ENCODE results near the gene ADPRHL1. TPM values are rescaled to one million over a fixed set of nuclear protein-coding genes. Genes with fewer than 3 reads are reported as not detected.

ADPRHL1 gene
- total and polyA plus RNA-seq, 2 donors (not counting 1 experiment from before 2014, with no cell fraction given): 0.28 to 1.3 TPM

GRCh38 chr13:113475911-113476310 lies 22.6 kb upstream of the ADPRHL1 start:
- intact Hi-C loops (cut with micrococcal nuclease): no loop called here

GRCh38 chr13:113475280-113475679 lies 22.0 kb upstream of the ADPRHL1 start:
- Histone ChIP-seq H3K4me3 (ENCODE audit: control extremely low read depth in 1 of 5, extremely low read depth in 1 of 5, insufficient read depth in 1 of 5, low read depth in 2 of 5, low read length in 4 of 5) (no peak overlapping the region), H3K9me3 (ENCODE audit: control extremely low read depth in 1 of 3, control insufficient read depth in 2 of 3, insufficient read depth in 1 of 3, low read length in 2 of 3) (no peaks in the 10 kb centered on the region), H3K36me3 (replicated peaks in 1 of 2; ENCODE audit: control extremely low read depth in 1 of 2, control insufficient read depth in 1 of 2, extremely low read depth in 1 of 2, insufficient read depth in 2 of 2, low read length in 1 of 2) (peaks cover 6 to 43% of the 10 kb centered on the region in 2 experiments), H2AFZ (ENCODE audit: insufficient read depth, low read depth, low read length, poor library complexity, severe bottlenecking) (no peak overlapping the region), H3K9ac (ENCODE audit: low read length) (no peak overlapping the region), H4K20me1 (ENCODE audit: control insufficient read depth, insufficient read depth, low read length, poor library complexity, severe bottlenecking) (no peaks in the 10 kb centered on the region), H3K27me3 (replicated peaks in 1 of 4; ENCODE audit: control extremely low read depth in 1 of 4, control insufficient read depth in 3 of 4, insufficient read depth in 4 of 4, low read length in 3 of 4) (no peaks in the 10 kb centered on the region), H3K4me2 (replicated peaks; ENCODE audit: low read depth, low read length, poor library complexity, severe bottlenecking) (no peak overlapping the region), H3K79me2 (ENCODE audit: control insufficient read depth, insufficient read depth, low read length) (no peaks in the 10 kb centered on the region), H3K4me1 (ENCODE audit: control insufficient read depth in 2 of 2, insufficient read depth in 2 of 2, low read length in 2 of 2) (no peaks in the 10 kb centered on the region), H3K27ac (ENCODE audit: low read length in 2 of 2) (no peak overlapping the region)
- no peaks in the 10 kb centered on the region for H3K9me3 Mint-ChIP-seq (ENCODE audit: insufficient read depth)
- ChIA-PET CTCF (no interaction called here), POLR2A (no interaction called here)
- TF ChIP-seq EZH2 (IDR thresholded peaks at IDR 0.05; ENCODE audit: borderline replicate concordance, insufficient read depth, low read depth, low read length, poor library complexity, severe bottlenecking): no peak
- no peak for TF ChIP-seq CTCF (IDR thresholded peaks at IDR 0.05)
- no peak overlapping the region for H3K27ac Mint-ChIP-seq
- WGBS (ENCODE audit: insufficient coverage): 95% methylated on average over 9 of the region's 11 CpGs
- no peaks in the 10 kb centered on the region for H3K4me1 Mint-ChIP-seq
- intact Hi-C loops (cut with micrococcal nuclease): no loop called here
- ATAC-seq (ENCODE audit: low read depth) (no peak), DNase-seq (no peak)
- H3K27me3 Mint-ChIP-seq: no peaks in the 10 kb centered on the region
- H3K4me3 Mint-ChIP-seq: no peak overlapping the region

More at GRCh38 chr13:113475911-113476310, 22.6 kb upstream of the ADPRHL1 start:
- Histone ChIP-seq H2AFZ (ENCODE audit: insufficient read depth, low read depth, low read length, poor library complexity, severe bottlenecking) (no peak overlapping the region), H4K20me1 (ENCODE audit: control insufficient read depth, insufficient read depth, low read length, poor library complexity, severe bottlenecking) (no peaks in the 10 kb centered on the region), H3K4me1 (ENCODE audit: control insufficient read depth in 2 of 2, insufficient read depth in 2 of 2, low read length in 2 of 2) (no peaks in the 10 kb centered on the region), H3K27me3 (replicated peaks in 1 of 4; ENCODE audit: control extremely low read depth in 1 of 4, control insufficient read depth in 3 of 4, insufficient read depth in 4 of 4, low read length in 3 of 4) (no peaks in the 10 kb centered on the region), H3K36me3 (replicated peaks in 1 of 2; ENCODE audit: control extremely low read depth in 1 of 2, control insufficient read depth in 1 of 2, extremely low read depth in 1 of 2, insufficient read depth in 2 of 2, low read length in 1 of 2) (peaks cover 6 to 46% of the 10 kb centered on the region in 2 experiments), H3K9ac (ENCODE audit: low read length) (no peak overlapping the region), H3K79me2 (ENCODE audit: control insufficient read depth, insufficient read depth, low read length) (no peaks in the 10 kb centered on the region), H3K4me3 (ENCODE audit: control extremely low read depth in 1 of 5, extremely low read depth in 1 of 5, insufficient read depth in 1 of 5, low read depth in 2 of 5, low read length in 4 of 5) (no peak overlapping the region), H3K27ac (ENCODE audit: low read length in 2 of 2) (no peak overlapping the region), H3K9me3 (ENCODE audit: control extremely low read depth in 1 of 3, control insufficient read depth in 2 of 3, insufficient read depth in 1 of 3, low read length in 2 of 3) (no peaks in the 10 kb centered on the region), H3K4me2 (replicated peaks; ENCODE audit: low read depth, low read length, poor library complexity, severe bottlenecking) (no peak overlapping the region)
- Mint-ChIP-seq H3K27me3 (no peaks in the 10 kb centered on the region), H3K4me1 (no peaks in the 10 kb centered on the region), H3K9me3 (ENCODE audit: insufficient read depth) (no peaks in the 10 kb centered on the region), H3K27ac (no peak overlapping the region), H3K4me3 (no peak overlapping the region)
- TF ChIP-seq CTCF (IDR thresholded peaks at IDR 0.05): no peak
- no peak for TF ChIP-seq EZH2 (IDR thresholded peaks at IDR 0.05; ENCODE audit: borderline replicate concordance, insufficient read depth, low read depth, low read length, poor library complexity, severe bottlenecking)
- WGBS (ENCODE audit: insufficient coverage): 100% methylated on average over 6 of the region's 12 CpGs
- no peak for ATAC-seq (ENCODE audit: low read depth)
- CTCF ChIA-PET: no interaction called here
- POLR2A ChIA-PET: no interaction called here
- DNase-seq: no peak
